IMR-90 (cell line): ENCODE measurements around the gene IGSF8. TPM values are rescaled to one million over a fixed set of nuclear protein-coding genes. Genes with fewer than 3 reads are reported as not detected.

Experiments used
- ATAC-seq: fragments of 200-7000 bp; cut with Tn5 transposase; 2 replicates; pipeline ENCODE4 v1.9.1; 2020; ENCODE audit warnings: low read depth, mild to moderate bottlenecking, moderate library complexity
- BruUV-seq: library from RNA; stranded (reverse); fragments of 400-500 nt; replicated peaks from 2 replicates; lab custom pipeline; 2021; lab: Mats Ljungman, UMichigan
- CTCF ChIA-PET: fragments of 300-600 bp; formaldehyde crosslinking; extraction: SDS; loops from one replicate; lab custom pipeline; 2021; ENCODE audit warnings: antibody characterized with exemption; lab: Yijun Ruan, JAX
- POLR2A ChIA-PET: fragments of 300-600 bp; sonication (Branson Sonifier 250); formaldehyde crosslinking; loops from one replicate; lab custom pipeline; 2022; ENCODE audit warnings: antibody characterized with exemption; ENCODE audit not compliant: unreplicated experiment; lab: Charles Lee
- DNase-seq: peaks from one replicate; pipeline ENCODE4 v3.0.0; 2013
- H2AFZ ChIP-seq: replicated peaks from 2 replicates; pipeline ENCODE3; 2013; ENCODE audit warnings: low read length, mild to moderate bottlenecking; ENCODE audit not compliant: poor library complexity
- H2AK5ac ChIP-seq: 2 replicates; pipeline ENCODE4 v1.6.1; 2013; ENCODE audit warnings: low read depth, low read length, inconsistent platforms
- H2AK9ac ChIP-seq: replicated peaks from 2 replicates; pipeline ENCODE3; 2013; ENCODE audit warnings: mild to moderate bottlenecking, low read depth, low read length, moderate library complexity; ENCODE audit not compliant: poor library complexity
- H2BK120ac ChIP-seq: 2 replicates; pipeline ENCODE4 v1.6.1; 2013; ENCODE audit warnings: low read depth, low read length, inconsistent platforms
- H2BK15ac ChIP-seq: 3 replicates; pipeline ENCODE4 v1.6.1; 2013; ENCODE audit warnings: low read depth, low read length, inconsistent platforms
- H2BK20ac ChIP-seq: 2 replicates; pipeline ENCODE4 v1.6.1; 2013; ENCODE audit warnings: low read depth, mild to moderate bottlenecking, inconsistent platforms, low read length, moderate library complexity
- H2BK5ac ChIP-seq: 2 replicates; pipeline ENCODE4 v1.6.1; 2013; ENCODE audit warnings: mild to moderate bottlenecking, low read depth, low read length, inconsistent platforms; ENCODE audit not compliant: poor library complexity, severe bottlenecking
- H3K14ac ChIP-seq: replicated peaks from 2 replicates; pipeline ENCODE4 v1.6.1; 2013; ENCODE audit warnings: low read depth, low read length, inconsistent platforms
- H3K18ac ChIP-seq: 2 replicates; pipeline ENCODE4 v1.6.1; 2013; ENCODE audit warnings: low read depth, low read length, control low read depth
- H3K23ac ChIP-seq: 2 replicates; pipeline ENCODE4 v1.6.1; 2013; ENCODE audit warnings: low read depth, low read length, inconsistent platforms
- H3K27ac ChIP-seq: 2 replicates; pipeline ENCODE4 v1.5.1; 2013; ENCODE audit warnings: mild to moderate bottlenecking, control low read depth, low read length; ENCODE audit not compliant: insufficient read depth
- H3K27me3 ChIP-seq: 2 replicates; pipeline ENCODE4 v1.6.1; 2013; ENCODE audit warnings: low read length; ENCODE audit not compliant: control insufficient read depth, insufficient read depth
- H3K36me3 ChIP-seq: 2 replicates; pipeline ENCODE4 v1.6.1; 2013; ENCODE audit warnings: low read length, mixed read lengths; ENCODE audit not compliant: control insufficient read depth, insufficient read depth
- H3K4ac ChIP-seq: 2 replicates; pipeline ENCODE4 v1.6.1; 2013; ENCODE audit warnings: low read depth, low read length, inconsistent platforms
- H3K4me1 ChIP-seq: 2 replicates; pipeline ENCODE4 v1.6.1; 2013; ENCODE audit warnings: low read length, mixed read lengths; ENCODE audit not compliant: control insufficient read depth, insufficient read depth
- H3K4me2 ChIP-seq: 2 replicates; pipeline ENCODE4 v1.6.1; 2013; ENCODE audit warnings: low read depth, mild to moderate bottlenecking, control low read depth, low read length, moderate library complexity
- H3K4me3 ChIP-seq: 2 replicates; pipeline ENCODE4 v1.5.1; 2013; ENCODE audit warnings: low read depth, mild to moderate bottlenecking, control low read depth, low read length, moderate library complexity; ENCODE audit not compliant: insufficient read depth
- H3K56ac ChIP-seq: 2 replicates; pipeline ENCODE4 v1.6.1; 2013; ENCODE audit warnings: low read length, inconsistent platforms; ENCODE audit not compliant: insufficient read depth; ENCODE audit errors: extremely low read depth
- H3K79me1 ChIP-seq, 2 experiments: 2 replicates each; pipeline ENCODE4 v1.6.1; 2013; ENCODE audit warnings: low read length in 2 of 2, inconsistent platforms in 1 of 2, low read depth in 1 of 2
- H3K9ac ChIP-seq: 2 replicates; pipeline ENCODE4 v1.6.1; 2013; ENCODE audit warnings: low read depth, low read length, control low read depth
- H3K9me1 ChIP-seq: 2 replicates; pipeline ENCODE4 v1.6.1; 2013; ENCODE audit warnings: low read length, inconsistent platforms; ENCODE audit not compliant: insufficient read depth
- H3K9me3 ChIP-seq: 2 replicates; pipeline ENCODE4 v1.6.1; 2013; ENCODE audit warnings: low read length; ENCODE audit not compliant: control insufficient read depth, insufficient read depth
- H4K20me1 ChIP-seq: 2 replicates; pipeline ENCODE4 v1.6.1; 2013; ENCODE audit warnings: low read length, inconsistent platforms; ENCODE audit not compliant: insufficient read depth
- H4K5ac ChIP-seq: 2 replicates; pipeline ENCODE4 v1.6.1; 2013; ENCODE audit warnings: mild to moderate bottlenecking, low read depth, low read length, control low read depth
- H4K8ac ChIP-seq, 2 experiments: 2 replicates each; pipeline ENCODE4 v1.6.1; 2013; ENCODE audit warnings: low read depth in 2 of 2, low read length in 2 of 2, control low read depth in 1 of 2, inconsistent platforms in 1 of 2
- H4K91ac ChIP-seq: 2 replicates; pipeline ENCODE4 v1.6.1; 2013; ENCODE audit warnings: low read depth, low read length, inconsistent platforms; ENCODE audit not compliant: insufficient read depth
- CHD1 ChIP-seq: IDR thresholded peaks from 2 replicates; pipeline ENCODE4 v1.6.1; 2012; ENCODE audit warnings: low read depth, low read length, improper control_type of control experiment
- FOS ChIP-seq: fragments of 150-350 bp; IDR thresholded peaks from 2 replicates; pipeline ENCODE4 v1.6.1; 2016; ENCODE audit warnings: low read depth, low read length
- MXI1 ChIP-seq: IDR thresholded peaks from 2 replicates; pipeline ENCODE4 v1.6.1; 2012; ENCODE audit warnings: low read depth, mild to moderate bottlenecking, low read length, moderate library complexity, borderline replicate concordance
- RCOR1 ChIP-seq: IDR thresholded peaks from 2 replicates; pipeline ENCODE4 v1.6.1; 2012; ENCODE audit warnings: mild to moderate bottlenecking, low read length, improper control_type of control experiment; ENCODE audit not compliant: insufficient replicate concordance
- RFX5 ChIP-seq: IDR thresholded peaks from 2 replicates; pipeline ENCODE4 v1.8.0; 2012; ENCODE audit warnings: low read depth, mild to moderate bottlenecking, low read length, moderate library complexity
- WGBS, 2 experiments: methylation state at CpG; one replicate each; pipeline versions ENCODE4 v1.1.5 to v1.1.7; 2013; ENCODE audit warnings: missing lambda C conversion rate in 2 of 2; ENCODE audit not compliant: insufficient read length in 1 of 2; ENCODE audit errors: extremely low coverage in 2 of 2; 5-methylcytosine and 5-hydroxymethylcytosine counted together
- dilution Hi-C: fragments of 300-500 bp; cut with HindIII; formaldehyde crosslinking; loops from one replicate; pipeline ENCODE4 v1.14.3; 2018; ENCODE audit warnings: low sequenced_read_pairs; ENCODE audit not compliant: unreplicated experiment
- in situ Hi-C: fragments of 300-500 bp; cut with MboI; formaldehyde crosslinking; loops from 3 replicates; pipeline ENCODE4 v1.14.3; 2019; ENCODE audit warnings: low sequenced_read_pairs, inconsistent platforms, mixed read lengths
- intact Hi-C: fragments of 100-400 bp; cut with micrococcal nuclease; formaldehyde crosslinking; loops from 2 replicates; pipeline ENCODE4 v1.10.0; 2022
- polyA plus RNA-seq, 3 experiments: library from polyadenylated mRNA; depleted of rRNA; stranded (reverse); fragments of >200 nt; gene quantifications; 2 replicates each; pipeline ENCODE4 v1.2.3, GENCODE V29; 2012; ENCODE audit warnings: low replicate concordance in 1 of 3
- total RNA-seq: library from RNA; depleted of rRNA; stranded (reverse); fragments of >200 nt; gene quantifications from 2 replicates; pipeline ENCODE4 v1.2.3, GENCODE V29; 2012
- TF ChIP-seq, protein P1 (sequence below): fragments of 150-350 bp; IDR thresholded peaks from 2 replicates; pipeline ENCODE4 v1.6.1; 2016; ENCODE audit warnings: low read depth, mild to moderate bottlenecking, low read length, moderate library complexity, borderline replicate concordance
- TF ChIP-seq, protein P2 (sequence below): fragments of 150-350 bp; IDR thresholded peaks from 2 replicates; pipeline ENCODE4 v1.6.1; 2017; ENCODE audit warnings: mild to moderate bottlenecking, antibody characterized with exemption, low read length, low read depth
- TF ChIP-seq, protein P3 (sequence below): conservative IDR thresholded peaks from 2 replicates; pipeline ENCODE4 v1.5.1; 2012; ENCODE audit warnings: mild to moderate bottlenecking, low read depth, low read length, improper control_type of control experiment

Gene IGSF8
- total and polyA plus RNA-seq, 2 of the 4 experiments (the other 2 are of a cell fraction), result 8.8 to 25.2 TPM

- no peak for TF ChIP-seq MXI1
Observed at GRCh38 chr1:160115545-160116282, 17.3 kb upstream of the IGSF8 start, which contains the start of gene ATP1A2 (continued).

DNA sequence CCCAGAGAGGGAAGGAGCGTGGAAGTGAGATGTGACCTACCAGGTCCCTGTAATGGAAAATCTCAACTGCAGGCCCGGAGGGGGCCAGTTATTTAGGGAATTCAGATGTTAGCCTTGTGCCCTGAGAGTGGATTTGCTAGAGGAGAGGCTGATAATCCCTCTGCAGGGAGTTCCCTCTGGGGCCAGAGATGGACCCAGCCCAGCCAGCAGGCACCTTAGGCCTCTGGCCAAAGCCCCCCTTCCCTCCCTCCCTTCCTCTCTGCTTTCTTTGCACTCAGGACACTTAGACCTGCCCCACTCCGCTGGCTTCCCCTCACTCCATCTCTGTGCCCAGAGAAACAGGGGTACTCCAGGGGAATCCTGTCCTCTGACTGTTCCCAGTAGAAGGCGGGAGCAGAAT is 15.7 kb upstream of the IGSF8 start:
- no peak overlapping the region for H2AFZ ChIP-seq
- WGBS, 2 experiments, result 100% methylated on average over 1 of the region's 4 CpGs; no CpG with 5 or more reads in 1 of the 2 experiments
- H2BK15ac ChIP-seq, result no peak overlapping the region
- DNase-seq, result no peak
- no peak overlapping the region for H2BK20ac ChIP-seq
- no peaks in the 10 kb centered on the region for H4K20me1 ChIP-seq
- no peak for ATAC-seq
- H3K27ac ChIP-seq, result no peak overlapping the region
- ChIA-PET POLR2A (no interaction called here), CTCF (no interaction called here)
- H3K4me3 ChIP-seq, result no peak overlapping the region
- no peak overlapping the region for H3K23ac ChIP-seq
- H4K91ac ChIP-seq, result no peak overlapping the region
- H3K9me3 ChIP-seq, result no peaks in the 10 kb centered on the region
- peaks cover 20% of the 10 kb centered on the region for H3K4me1 ChIP-seq
- no peak overlapping the region for H3K4ac ChIP-seq
- no peak overlapping the region for H2BK5ac ChIP-seq
- no peak overlapping the region for H3K18ac ChIP-seq
- H3K27me3 ChIP-seq, result peaks cover 59% of the 10 kb centered on the region
- no peaks in the 10 kb centered on the region for H3K79me1 ChIP-seq
- no peak overlapping the region for H4K8ac ChIP-seq
- H3K36me3 ChIP-seq, result no peaks in the 10 kb centered on the region
- no peak overlapping the region for H3K14ac ChIP-seq
- intact Hi-C loops, result no loop called here
- H2AK5ac ChIP-seq, result no peak overlapping the region
- dilution Hi-C loops, result no loop called here
- no peak overlapping the region for H2AK9ac ChIP-seq
- H3K56ac ChIP-seq, result no peak overlapping the region
- no peak overlapping the region for H3K9ac ChIP-seq
- no peak overlapping the region for H3K4me2 ChIP-seq
- no peak overlapping the region for H4K5ac ChIP-seq
- H2BK120ac ChIP-seq, result no peak overlapping the region
- in situ Hi-C loops, result no loop called here
- BruUV-seq, result no TSS peak
- H3K9me1 ChIP-seq, result no peaks in the 10 kb centered on the region; the same call in 1 of the 2 replicates
- TF ChIP-seq MXI1, result no peak
- TF ChIP-seq RFX5, result no peak
- TF ChIP-seq FOS, result no peak
- TF ChIP-seq CHD1, result no peak
- TF ChIP-seq, protein P1, sequence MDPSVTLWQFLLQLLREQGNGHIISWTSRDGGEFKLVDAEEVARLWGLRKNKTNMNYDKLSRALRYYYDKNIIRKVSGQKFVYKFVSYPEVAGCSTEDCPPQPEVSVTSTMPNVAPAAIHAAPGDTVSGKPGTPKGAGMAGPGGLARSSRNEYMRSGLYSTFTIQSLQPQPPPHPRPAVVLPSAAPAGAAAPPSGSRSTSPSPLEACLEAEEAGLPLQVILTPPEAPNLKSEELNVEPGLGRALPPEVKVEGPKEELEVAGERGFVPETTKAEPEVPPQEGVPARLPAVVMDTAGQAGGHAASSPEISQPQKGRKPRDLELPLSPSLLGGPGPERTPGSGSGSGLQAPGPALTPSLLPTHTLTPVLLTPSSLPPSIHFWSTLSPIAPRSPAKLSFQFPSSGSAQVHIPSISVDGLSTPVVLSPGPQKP, result no peak
- TF ChIP-seq, protein P2, sequence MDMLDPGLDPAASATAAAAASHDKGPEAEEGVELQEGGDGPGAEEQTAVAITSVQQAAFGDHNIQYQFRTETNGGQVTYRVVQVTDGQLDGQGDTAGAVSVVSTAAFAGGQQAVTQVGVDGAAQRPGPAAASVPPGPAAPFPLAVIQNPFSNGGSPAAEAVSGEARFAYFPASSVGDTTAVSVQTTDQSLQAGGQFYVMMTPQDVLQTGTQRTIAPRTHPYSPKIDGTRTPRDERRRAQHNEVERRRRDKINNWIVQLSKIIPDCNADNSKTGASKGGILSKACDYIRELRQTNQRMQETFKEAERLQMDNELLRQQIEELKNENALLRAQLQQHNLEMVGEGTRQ, result no peak
- TF ChIP-seq, protein P3, sequence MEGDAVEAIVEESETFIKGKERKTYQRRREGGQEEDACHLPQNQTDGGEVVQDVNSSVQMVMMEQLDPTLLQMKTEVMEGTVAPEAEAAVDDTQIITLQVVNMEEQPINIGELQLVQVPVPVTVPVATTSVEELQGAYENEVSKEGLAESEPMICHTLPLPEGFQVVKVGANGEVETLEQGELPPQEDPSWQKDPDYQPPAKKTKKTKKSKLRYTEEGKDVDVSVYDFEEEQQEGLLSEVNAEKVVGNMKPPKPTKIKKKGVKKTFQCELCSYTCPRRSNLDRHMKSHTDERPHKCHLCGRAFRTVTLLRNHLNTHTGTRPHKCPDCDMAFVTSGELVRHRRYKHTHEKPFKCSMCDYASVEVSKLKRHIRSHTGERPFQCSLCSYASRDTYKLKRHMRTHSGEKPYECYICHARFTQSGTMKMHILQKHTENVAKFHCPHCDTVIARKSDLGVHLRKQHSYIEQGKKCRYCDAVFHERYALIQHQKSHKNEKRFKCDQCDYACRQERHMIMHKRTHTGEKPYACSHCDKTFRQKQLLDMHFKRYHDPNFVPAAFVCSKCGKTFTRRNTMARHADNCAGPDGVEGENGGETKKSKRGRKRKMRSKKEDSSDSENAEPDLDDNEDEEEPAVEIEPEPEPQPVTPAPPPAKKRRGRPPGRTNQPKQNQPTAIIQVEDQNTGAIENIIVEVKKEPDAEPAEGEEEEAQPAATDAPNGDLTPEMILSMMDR, result no peak
- TF ChIP-seq RCOR1, result no peak
